H9 (cell line): ENCODE data around the gene SERPINA3. TPM values are rescaled to one million over a fixed set of nuclear protein-coding genes. Genes with fewer than 3 reads are reported as not detected.

Experiments used
- DNase-seq: peaks from one replicate; pipeline ENCODE4 v3.0.0-alpha.2; 2017
- H2AFZ ChIP-seq: one replicate; pipeline ENCODE4 v1.6.1; 2013; ENCODE audit warnings: mild to moderate bottlenecking, low read length, control low read depth, moderate library complexity
- H2AK5ac ChIP-seq: 2 replicates; pipeline ENCODE4 v1.6.1; 2013; ENCODE audit warnings: low read length, control low read depth, mixed read lengths; ENCODE audit not compliant: insufficient read length
- H2BK120ac ChIP-seq: one replicate; pipeline ENCODE4 v1.6.1; 2013; ENCODE audit warnings: low read depth, mild to moderate bottlenecking, low read length, control low read depth, inconsistent platforms; ENCODE audit not compliant: poor library complexity, severe bottlenecking
- H2BK12ac ChIP-seq: 2 replicates; pipeline ENCODE4 v1.6.1; 2013; ENCODE audit warnings: low read length, control low read depth, mixed read lengths, low read depth; ENCODE audit not compliant: insufficient read length
- H2BK15ac ChIP-seq: 2 replicates; pipeline ENCODE4 v1.6.1; 2013; ENCODE audit warnings: low read depth, low read length, control low read depth
- H2BK20ac ChIP-seq: one replicate; pipeline ENCODE4 v1.6.1; 2013; ENCODE audit warnings: low read depth, mild to moderate bottlenecking, low read length, control low read depth, inconsistent platforms; ENCODE audit not compliant: poor library complexity, severe bottlenecking
- H2BK5ac ChIP-seq: 2 replicates; pipeline ENCODE4 v1.6.1; 2013; ENCODE audit warnings: low read length, control low read depth, mixed read lengths; ENCODE audit not compliant: insufficient read length
- H3K14ac ChIP-seq: 2 replicates; pipeline ENCODE4 v1.6.1; 2013; ENCODE audit warnings: low read length, control low read depth; ENCODE audit not compliant: insufficient read depth
- H3K18ac ChIP-seq: 2 replicates; pipeline ENCODE4 v1.6.1; 2013; ENCODE audit warnings: low read depth, mild to moderate bottlenecking, mixed read lengths, low read length, control low read depth; ENCODE audit not compliant: insufficient read length
- H3K23ac ChIP-seq: 2 replicates; pipeline ENCODE4 v1.6.1; 2013; ENCODE audit warnings: low read length, control low read depth, mixed read lengths, low read depth; ENCODE audit not compliant: insufficient read length
- H3K23me2 ChIP-seq: 2 replicates; pipeline ENCODE4 v1.6.1; 2013; ENCODE audit warnings: low read depth, mild to moderate bottlenecking, mixed read lengths, low read length, control low read depth; ENCODE audit not compliant: insufficient read length, poor library complexity, severe bottlenecking
- H3K27ac ChIP-seq: 2 replicates; pipeline ENCODE4 v1.5.1; 2013; ENCODE audit warnings: low read length, control low read depth, mixed read lengths, low read depth; ENCODE audit not compliant: insufficient read length
- H3K27me3 ChIP-seq: 2 replicates; pipeline ENCODE4 v1.6.1; 2013; ENCODE audit warnings: low read length, control low read depth, inconsistent platforms; ENCODE audit not compliant: insufficient read depth
- H3K4ac ChIP-seq: 2 replicates; pipeline ENCODE4 v1.6.1; 2013; ENCODE audit warnings: low read depth, mild to moderate bottlenecking, control low read depth, inconsistent platforms, low read length, moderate library complexity
- H3K4me1 ChIP-seq: 2 replicates; pipeline ENCODE4 v1.6.1; 2013; ENCODE audit warnings: low read length, control low read depth, inconsistent platforms; ENCODE audit not compliant: insufficient read depth
- H3K4me2 ChIP-seq: 2 replicates; pipeline ENCODE4 v1.6.1; 2013; ENCODE audit warnings: low read length, control low read depth, mixed read lengths; ENCODE audit not compliant: insufficient read length, insufficient read depth
- H3K56ac ChIP-seq: 2 replicates; pipeline ENCODE4 v1.6.1; 2013; ENCODE audit warnings: low read depth, mild to moderate bottlenecking, mixed read lengths, low read length, control low read depth; ENCODE audit not compliant: insufficient read length
- H3K79me1 ChIP-seq: 2 replicates; pipeline ENCODE4 v1.6.1; 2013; ENCODE audit warnings: low read depth, mild to moderate bottlenecking, moderate library complexity, low read length, control low read depth, inconsistent platforms; ENCODE audit not compliant: insufficient read depth, poor library complexity, severe bottlenecking
- H3K79me2 ChIP-seq: 2 replicates; pipeline ENCODE4 v1.6.1; 2013; ENCODE audit warnings: low read length, control low read depth, inconsistent platforms; ENCODE audit not compliant: insufficient read depth
- H3K9ac ChIP-seq: 2 replicates; pipeline ENCODE4 v1.6.1; 2013; ENCODE audit warnings: low read length, control low read depth, mixed read lengths; ENCODE audit not compliant: insufficient read length; ENCODE audit errors: extremely low read depth
- H3K9me3 ChIP-seq: one replicate; pipeline ENCODE4 v1.6.1; 2013; ENCODE audit warnings: low read depth, low read length, inconsistent platforms; ENCODE audit not compliant: control insufficient read depth
- H3T11ph ChIP-seq: one replicate; pipeline ENCODE4 v1.6.1; 2013; ENCODE audit warnings: mild to moderate bottlenecking, low read length, control low read depth, inconsistent platforms
- H4K20me1 ChIP-seq: one replicate; pipeline ENCODE4 v1.6.1; 2013; ENCODE audit not compliant: control insufficient read depth, insufficient read length, insufficient read depth
- H4K5ac ChIP-seq: 2 replicates; pipeline ENCODE4 v1.6.1; 2013; ENCODE audit warnings: low read depth, mild to moderate bottlenecking, mixed read lengths, low read length, control low read depth; ENCODE audit not compliant: insufficient read length
- H4K8ac ChIP-seq: replicated peaks from 2 replicates; pipeline ENCODE4 v1.6.1; 2013; ENCODE audit warnings: low read length, control low read depth, mixed read lengths, low read depth; ENCODE audit not compliant: insufficient read length
- H4K91ac ChIP-seq: 2 replicates; pipeline ENCODE4 v1.6.1; 2013; ENCODE audit warnings: low read depth, mild to moderate bottlenecking, moderate library complexity, mixed read lengths, low read length, control low read depth; ENCODE audit not compliant: insufficient read length
- H3K27ac Mint-ChIP-seq, 3 experiments: 2 replicates in 2 of 3; 3 replicates in 1 of 3; pipeline ENCODE4 v1.8.0; 2020 to 2021; ENCODE audit warnings: mixed read lengths in 3 of 3, mild to moderate bottlenecking in 1 of 3, moderate library complexity in 1 of 3
- H3K27me3 Mint-ChIP-seq: 2 replicates; pipeline ENCODE4 v1.8.0; 2021; ENCODE audit warnings: low read depth, mild to moderate bottlenecking, moderate library complexity, mixed read lengths
- H3K36me3 Mint-ChIP-seq, 3 experiments: 2 replicates in 2 of 3; 3 replicates in 1 of 3; pipeline ENCODE4 v1.8.0; 2020 to 2021; ENCODE audit warnings: low read depth in 3 of 3, mixed read lengths in 3 of 3; ENCODE audit not compliant: insufficient read depth in 1 of 3
- H3K4me1 Mint-ChIP-seq, 2 experiments: 2 replicates each; pipeline ENCODE4 v1.8.0; 2020; ENCODE audit warnings: mixed read lengths in 2 of 2
- H3K4me3 Mint-ChIP-seq, 2 experiments: 2 replicates in 1 of 2; 3 replicates in 1 of 2; pipeline ENCODE4 v1.8.0; 2020 to 2021; ENCODE audit warnings: mild to moderate bottlenecking in 2 of 2, mixed read lengths in 2 of 2, moderate library complexity in 1 of 2
- H3K9me3 Mint-ChIP-seq, 2 experiments: 2 replicates in 1 of 2; 3 replicates in 1 of 2; pipeline ENCODE4 v1.8.0; 2020; ENCODE audit warnings: mild to moderate bottlenecking in 2 of 2, mixed read lengths in 2 of 2, moderate library complexity in 1 of 2
- total RNA-seq: library from RNA; stranded (reverse); gene quantifications from 2 replicates; pipeline ENCODE4 v1.2.1, GENCODE V29; 2021
- TF ChIP-seq, protein P1 (sequence below): fragments of 200-600 bp; sonication (generic); conservative IDR thresholded peaks from 3 replicates; pipeline ENCODE4 v1.8.0; 2021; ENCODE audit warnings: antibody characterized with exemption, mild to moderate bottlenecking

Gene SERPINA3
- total RNA-seq, 1 experiment from 2014 or later, result not detected

DNA sequence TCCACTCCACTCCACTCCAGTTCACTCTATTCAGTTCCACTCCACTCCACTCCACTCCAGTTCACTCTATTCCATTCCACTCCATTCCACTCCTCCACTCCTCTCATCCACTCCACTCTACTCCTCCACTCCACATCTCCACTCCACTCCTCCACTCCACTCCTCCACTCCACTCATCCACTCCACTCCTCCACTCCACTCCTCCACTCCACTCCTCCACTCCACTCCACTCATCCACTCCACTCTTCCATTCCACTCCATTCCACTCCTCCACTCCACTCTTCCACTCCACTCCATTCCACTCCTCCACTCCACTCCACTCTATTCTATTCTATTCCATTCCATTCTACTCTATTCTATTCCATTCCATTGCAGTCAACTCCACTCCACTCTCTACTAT is 21.1 kb upstream of the SERPINA3 start:
- Histone ChIP-seq H3K14ac (no peak overlapping the region), H3K79me1 (no peaks in the 10 kb centered on the region), H2BK15ac (no peak overlapping the region), H4K8ac (no peak overlapping the region), H3K27me3 (no peaks in the 10 kb centered on the region), H2BK12ac (no peak overlapping the region), H3K23me2 (no peaks in the 10 kb centered on the region), H2BK20ac (no peak overlapping the region), H3K56ac (no peak overlapping the region), H3K18ac (no peak overlapping the region), H3K27ac (no peak overlapping the region), H2BK120ac (no peak overlapping the region), H3K79me2 (no peaks in the 10 kb centered on the region), H3K4me1 (no peaks in the 10 kb centered on the region), H3K4ac (no peak overlapping the region), H2BK5ac (no peak overlapping the region), H2AK5ac (no peak overlapping the region), H3K23ac (no peak overlapping the region), H3T11ph (no peak overlapping the region), H4K91ac (no peak overlapping the region), H3K9ac (no peak overlapping the region), H4K20me1 (no peaks in the 10 kb centered on the region), H4K5ac (no peak overlapping the region), H2AFZ (no peak overlapping the region), H3K9me3 (no peaks in the 10 kb centered on the region), H3K4me2 (no peak overlapping the region)
- peaks cover 0 to 5% of the 10 kb centered on the region in 2 experiments; a peak in 1 of 4 replicates for H3K4me1 Mint-ChIP-seq
- peaks cover 17% of the 10 kb centered on the region for H3K27me3 Mint-ChIP-seq
- H3K4me3 Mint-ChIP-seq, result peak overlapping the region in 1 of 2 experiments; percentile 9; a peak in 1 of 5 replicates
- H3K36me3 Mint-ChIP-seq, result peaks cover 0 to 5% (median 5%) of the 10 kb centered on the region in 3 experiments; a peak in 3 of 7 replicates
- H3K9me3 Mint-ChIP-seq, result peaks cover 8% of the 10 kb centered on the region in 2 experiments; a peak in 4 of 5 replicates
- no peak overlapping the region for H3K27ac Mint-ChIP-seq
- no peak for DNase-seq
- TF ChIP-seq, protein P1, sequence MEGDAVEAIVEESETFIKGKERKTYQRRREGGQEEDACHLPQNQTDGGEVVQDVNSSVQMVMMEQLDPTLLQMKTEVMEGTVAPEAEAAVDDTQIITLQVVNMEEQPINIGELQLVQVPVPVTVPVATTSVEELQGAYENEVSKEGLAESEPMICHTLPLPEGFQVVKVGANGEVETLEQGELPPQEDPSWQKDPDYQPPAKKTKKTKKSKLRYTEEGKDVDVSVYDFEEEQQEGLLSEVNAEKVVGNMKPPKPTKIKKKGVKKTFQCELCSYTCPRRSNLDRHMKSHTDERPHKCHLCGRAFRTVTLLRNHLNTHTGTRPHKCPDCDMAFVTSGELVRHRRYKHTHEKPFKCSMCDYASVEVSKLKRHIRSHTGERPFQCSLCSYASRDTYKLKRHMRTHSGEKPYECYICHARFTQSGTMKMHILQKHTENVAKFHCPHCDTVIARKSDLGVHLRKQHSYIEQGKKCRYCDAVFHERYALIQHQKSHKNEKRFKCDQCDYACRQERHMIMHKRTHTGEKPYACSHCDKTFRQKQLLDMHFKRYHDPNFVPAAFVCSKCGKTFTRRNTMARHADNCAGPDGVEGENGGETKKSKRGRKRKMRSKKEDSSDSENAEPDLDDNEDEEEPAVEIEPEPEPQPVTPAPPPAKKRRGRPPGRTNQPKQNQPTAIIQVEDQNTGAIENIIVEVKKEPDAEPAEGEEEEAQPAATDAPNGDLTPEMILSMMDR, result no peak
